Measurements from ENCODE around the gene RSPO3.
A peak's percentile ranks its signal among the peaks of the same experiment; 100 is the strongest.

The RSPO3 gene

GRCh38 chr6:127164036-127164435, 45.6 kb downstream of the RSPO3 start:
- DNase-seq: no peak

GRCh38 chr6:127164565-127164964, 46.1 kb downstream of the RSPO3 start:
- DNase-seq: no peak

DNA sequence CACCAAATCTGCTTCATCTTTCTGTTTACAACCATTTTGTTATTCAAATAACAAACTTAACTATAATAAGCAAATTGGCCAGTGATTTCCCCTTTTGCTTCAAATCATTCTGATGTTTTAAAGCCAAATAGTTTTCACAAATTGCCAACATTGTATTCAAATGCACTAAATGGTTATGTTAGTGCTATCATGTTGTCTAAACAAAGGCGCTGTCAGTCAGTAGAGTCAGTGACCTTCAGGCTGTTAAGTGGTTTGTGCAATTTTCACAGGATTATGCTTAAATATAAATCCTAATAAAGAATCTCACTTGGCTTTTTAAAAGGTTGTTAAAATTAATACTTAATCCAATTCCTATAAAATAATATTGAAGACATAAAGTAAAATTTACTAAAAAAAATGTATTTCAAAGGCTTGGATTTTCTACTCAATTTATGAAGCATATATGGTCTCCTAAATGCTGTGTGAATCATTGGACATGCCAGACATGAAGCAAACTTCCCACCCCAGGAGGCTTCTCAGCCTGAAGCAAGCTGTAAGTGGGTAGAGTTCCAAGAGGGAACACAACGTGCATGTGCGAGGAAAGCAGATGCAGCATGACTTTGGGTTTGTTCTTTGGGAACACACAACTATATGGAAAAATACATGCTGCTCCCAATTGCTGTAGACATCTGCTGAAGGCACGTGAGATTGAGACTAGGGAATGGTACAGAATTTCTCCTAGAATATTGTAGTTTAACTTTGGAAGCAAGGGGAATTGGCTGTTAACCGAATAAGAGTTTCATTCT, 54.9 kb downstream of the RSPO3 start:
- DNase-seq: no peak

- no peak for DNase-seq
Observed at GRCh38 chr6:127176146-127176545, 57.7 kb downstream of the RSPO3 start.

GRCh38 chr6:127177030-127177922, 58.8 kb downstream of the RSPO3 start:
- DNase-seq: no peak

GRCh38 chr6:127177923-127178231, 59.4 kb downstream of the RSPO3 start:
- no peak for DNase-seq

GRCh38 chr6:127178746-127179145, 60.3 kb downstream of the RSPO3 start:
- no peak for DNase-seq

GRCh38 chr6:127180426-127180825, 62.0 kb downstream of the RSPO3 start:
- no peak for DNase-seq

DNA sequence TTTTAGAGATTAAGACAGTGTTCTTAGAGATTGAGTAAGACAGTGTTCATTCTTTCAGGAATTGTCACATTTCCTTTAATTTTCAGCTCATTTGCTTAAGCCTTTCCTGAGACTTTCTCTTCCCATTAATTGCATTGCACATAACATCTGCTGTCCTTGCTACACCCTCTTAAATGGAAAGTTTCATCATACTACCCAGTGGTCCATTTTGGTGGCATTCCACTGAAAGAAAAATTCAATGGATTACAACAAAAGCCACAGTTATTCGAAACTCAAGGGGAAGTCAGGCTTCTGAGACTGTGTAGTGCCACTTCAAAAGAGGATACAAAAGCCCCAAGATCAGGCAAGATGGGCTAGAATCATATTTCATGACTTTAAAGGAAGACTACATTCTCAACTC, 64.0 kb downstream of the RSPO3 start:
- no peak for DNase-seq

- DNase-seq: no peak
Observed at GRCh38 chr6:127185437-127185995, 67.0 kb downstream of the RSPO3 start.

GRCh38 chr6:127186889-127187288, 68.4 kb downstream of the RSPO3 start:
- no peak for DNase-seq

DNA sequence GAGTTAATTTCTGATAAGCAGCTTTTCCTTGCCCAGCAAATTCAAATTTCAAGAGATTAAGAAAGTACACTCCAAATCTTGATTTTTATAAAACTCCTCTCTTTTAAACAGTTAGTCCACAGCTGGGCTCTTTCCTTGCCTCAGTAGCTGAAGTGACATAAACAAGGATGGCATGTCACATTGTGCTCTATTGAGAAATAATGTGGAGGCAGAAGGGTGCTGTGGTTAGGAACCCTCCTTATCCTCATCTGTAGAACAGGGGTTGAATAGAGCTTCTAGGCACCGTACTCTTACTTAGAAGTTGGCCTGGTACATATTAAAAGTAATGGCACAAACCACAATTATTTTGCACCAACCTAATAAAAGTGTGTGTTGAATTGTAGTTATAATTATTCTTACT, 70.3 kb downstream of the RSPO3 start:
- DNase-seq: no peak

GRCh38 chr6:127190552-127190951, 72.1 kb downstream of the RSPO3 start:
- DNase-seq: peak in 1 of 2 experiments; percentile 2

GRCh38 chr6:127191716-127192115, 73.2 kb downstream of the RSPO3 start:
- no peak for DNase-seq

DNA sequence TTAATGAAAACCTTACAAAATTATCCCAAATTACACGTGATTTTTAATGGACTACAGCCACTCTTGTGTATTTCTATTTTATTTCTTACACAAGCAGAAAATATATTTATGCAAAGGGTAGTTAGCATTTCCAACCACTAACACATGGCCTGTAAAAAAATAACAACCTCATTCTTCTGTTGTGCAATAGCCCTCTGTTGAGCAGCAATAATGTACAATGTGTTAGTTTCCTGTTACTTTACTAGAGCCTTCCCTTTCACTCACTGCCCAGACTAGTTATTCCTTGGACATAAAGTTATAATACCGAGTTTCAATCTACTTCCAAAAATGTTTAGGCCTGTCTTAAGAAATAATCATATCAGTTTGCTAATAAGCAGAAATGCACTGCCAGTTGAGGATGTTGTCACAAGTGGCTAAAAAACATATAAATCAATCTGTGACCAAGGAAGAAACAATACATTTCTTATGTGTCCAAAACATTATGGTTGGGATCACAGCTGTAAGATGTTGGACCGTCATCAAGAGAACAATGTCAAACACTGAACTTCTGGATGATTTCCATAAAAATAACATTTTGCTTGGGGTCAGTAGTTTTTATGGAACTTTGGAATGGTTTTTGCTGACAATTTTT, 74.6 kb downstream of the RSPO3 start:
- no peak for DNase-seq

- DNase-seq: no peak
Observed at GRCh38 chr6:127195833-127196232, 77.4 kb downstream of the RSPO3 start.

- no peak for DNase-seq
Observed at GRCh38 chr6:127198549-127198948, 80.1 kb downstream of the RSPO3 start.

GRCh38 chr6:127199470-127199869, 81.0 kb downstream of the RSPO3 start:
- DNase-seq: no peak

DNA sequence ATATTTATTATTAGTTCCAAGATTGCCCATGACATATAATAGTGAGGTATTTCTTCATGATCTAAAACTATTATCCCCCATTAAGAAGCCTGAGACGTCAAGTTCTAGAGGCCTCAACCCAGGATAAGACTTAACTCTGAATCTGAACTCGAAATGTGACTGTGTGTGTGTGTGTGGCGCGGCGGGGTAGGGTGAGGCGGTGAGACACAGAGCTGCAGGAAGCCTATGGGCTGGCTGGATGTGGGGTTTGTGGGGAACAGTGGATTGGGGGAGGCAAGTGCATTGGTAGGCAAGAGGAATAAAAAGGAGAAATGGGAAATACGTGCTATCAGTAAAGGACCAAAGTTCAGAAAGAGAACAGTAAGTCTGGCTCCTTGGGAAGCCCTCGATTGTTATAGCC, 81.6 kb downstream of the RSPO3 start:
- no peak for DNase-seq

DNA sequence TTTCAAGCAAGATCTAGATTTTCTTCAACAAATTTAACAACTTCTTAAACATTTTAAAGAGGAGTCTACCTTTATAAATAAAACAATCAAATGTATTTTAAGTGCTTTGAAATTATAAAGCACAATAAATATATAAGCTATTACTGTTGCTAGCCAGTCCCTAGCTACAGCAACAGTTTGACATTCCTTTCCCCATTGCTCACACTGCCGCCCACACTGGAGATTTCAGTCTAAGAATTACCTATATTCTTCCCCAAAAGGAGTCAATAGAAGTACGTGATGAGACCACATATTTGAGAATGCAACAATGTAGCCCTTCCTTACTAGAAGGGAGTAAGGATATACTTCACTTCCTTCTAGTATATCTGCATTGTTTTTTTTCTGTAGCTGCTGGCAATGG, 82.8 kb downstream of the RSPO3 start:
- no peak for DNase-seq

- DNase-seq: no peak
Observed at GRCh38 chr6:127202676-127203075, 84.2 kb downstream of the RSPO3 start.

- DNase-seq: no peak
Observed at GRCh38 chr6:127204281-127204680, 85.8 kb downstream of the RSPO3 start.

DNA sequence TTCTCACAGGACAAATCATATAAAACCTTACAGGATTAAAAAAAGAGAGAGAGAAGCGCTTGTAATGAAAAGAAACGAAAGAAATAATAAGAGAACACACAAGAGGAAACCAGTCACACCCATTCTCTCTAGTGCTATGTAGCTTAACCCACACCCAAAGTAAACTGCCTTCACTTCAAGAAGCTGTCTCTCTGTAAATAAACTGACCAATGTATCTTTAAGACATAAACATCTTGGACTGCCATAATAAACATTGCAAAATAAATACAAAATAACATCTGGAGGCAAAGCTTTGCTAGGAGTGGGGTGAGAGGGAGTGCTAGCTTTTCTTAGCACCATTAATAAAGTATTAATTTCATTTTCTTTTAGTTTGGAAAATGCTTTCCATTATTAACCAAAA, 86.6 kb downstream of the RSPO3 start:
- no peak for DNase-seq
